Stimulated activated CD8-positive, alpha-beta memory T cell treated with anti-CD3 and anti-CD28 coated beads, Interleukin-15, amount 100 ng/mL, for 48 hours (primary cell): ENCODE measurements around the gene XXYLT1.

Experiments
- DNase-seq, 2 donors: peaks; one replicate each; pipeline ENCODE4 v3.0.0-alpha.2; 2020; ENCODE audit warnings: low read depth in 2 of 2

Gene XXYLT1

DNA sequence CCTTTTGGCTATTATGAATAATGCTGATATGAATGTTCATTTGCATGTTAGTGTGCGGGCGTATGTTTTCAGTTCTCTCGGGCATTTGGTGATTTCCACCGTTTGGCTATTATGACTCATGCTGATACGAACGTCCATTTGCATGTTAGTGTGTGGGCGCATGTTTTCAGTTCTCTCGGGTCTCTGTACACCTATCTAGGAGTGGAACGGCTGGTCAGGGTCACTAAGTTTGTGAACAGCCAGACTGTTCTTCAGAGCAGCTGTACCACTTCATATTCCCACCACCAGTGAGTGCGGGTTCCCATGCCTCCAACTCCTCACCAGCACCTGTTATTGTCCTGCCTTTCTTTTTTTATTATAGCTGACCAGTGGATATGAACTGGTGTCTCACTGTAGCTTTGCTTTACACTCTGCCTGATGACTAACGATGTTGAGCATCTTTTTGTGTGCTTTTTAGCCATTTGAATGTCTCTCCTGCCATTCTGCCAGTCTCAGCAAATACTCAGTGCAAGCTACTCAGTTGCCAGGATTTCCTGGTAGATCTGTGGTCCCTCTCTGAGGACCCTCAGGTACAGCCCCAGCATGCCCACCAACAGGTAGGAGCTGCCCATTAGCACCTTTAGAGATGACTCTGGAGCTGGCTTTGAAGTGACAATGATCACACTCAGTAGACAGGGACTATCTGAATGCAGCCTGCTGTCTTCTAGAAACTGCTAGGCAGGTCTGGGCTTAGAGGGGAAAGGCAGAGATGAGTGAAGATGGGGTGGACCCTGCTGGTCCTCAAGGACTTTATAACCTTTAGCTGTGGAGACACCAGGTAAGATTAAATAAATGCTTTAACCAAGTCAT is 141.1 kb downstream of the XXYLT1 start:
- peak; percentile 4 to 41 for DNase-seq

DNA sequence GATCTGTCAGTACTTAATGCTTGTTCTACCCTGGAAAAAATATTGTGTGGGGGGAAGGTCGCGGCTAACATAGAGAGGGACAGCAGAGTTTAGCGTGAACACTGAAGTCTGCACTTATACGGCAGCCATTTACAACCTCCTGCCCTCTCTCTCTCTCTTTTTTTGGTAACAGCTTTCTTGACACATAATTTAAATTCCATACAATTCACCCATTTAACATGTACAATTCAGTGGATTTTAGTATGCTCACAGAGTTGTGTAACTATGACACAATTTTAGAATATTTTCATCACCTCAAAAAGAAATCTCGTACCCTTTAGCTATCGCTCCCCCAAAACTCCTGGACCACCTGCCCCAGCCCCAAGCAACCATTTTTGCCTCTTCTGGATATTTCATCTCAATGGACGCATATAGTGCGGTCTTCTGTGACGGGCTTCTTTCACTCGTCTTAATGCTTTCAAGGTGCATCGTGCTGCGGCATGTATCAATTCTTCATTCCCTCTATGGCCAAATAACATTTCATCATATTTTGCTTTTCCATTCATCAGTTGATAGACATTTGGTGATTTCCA is 141.8 kb downstream of the XXYLT1 start:
- DNase-seq: no peak

- no peak for DNase-seq
Observed at GRCh38 chr3:195128255-195129071, 142.5 kb downstream of the XXYLT1 start.

GRCh38 chr3:195126056-195126605 is 144.8 kb downstream of the XXYLT1 start:
- no peak for DNase-seq

DNA sequence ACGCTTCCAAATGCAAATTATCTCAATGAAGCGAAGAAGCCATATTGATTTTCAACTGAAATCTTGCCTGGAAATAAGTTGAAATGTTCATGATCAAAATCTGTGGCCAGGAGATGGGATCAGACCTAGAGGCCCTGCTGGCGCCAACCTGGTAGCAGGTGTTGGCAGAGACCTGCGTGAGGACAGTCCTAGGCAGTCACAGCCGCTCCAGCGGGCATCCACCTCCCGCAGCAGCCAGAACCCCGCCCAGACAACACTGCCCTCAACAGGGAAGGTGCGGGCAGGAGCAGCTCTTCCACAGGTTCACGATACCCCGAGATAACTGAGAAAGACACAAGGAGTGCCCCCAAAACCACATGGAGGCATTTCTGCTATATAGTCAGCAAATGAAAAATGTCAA is 145.3 kb downstream of the XXYLT1 start:
- no peak for DNase-seq

DNA sequence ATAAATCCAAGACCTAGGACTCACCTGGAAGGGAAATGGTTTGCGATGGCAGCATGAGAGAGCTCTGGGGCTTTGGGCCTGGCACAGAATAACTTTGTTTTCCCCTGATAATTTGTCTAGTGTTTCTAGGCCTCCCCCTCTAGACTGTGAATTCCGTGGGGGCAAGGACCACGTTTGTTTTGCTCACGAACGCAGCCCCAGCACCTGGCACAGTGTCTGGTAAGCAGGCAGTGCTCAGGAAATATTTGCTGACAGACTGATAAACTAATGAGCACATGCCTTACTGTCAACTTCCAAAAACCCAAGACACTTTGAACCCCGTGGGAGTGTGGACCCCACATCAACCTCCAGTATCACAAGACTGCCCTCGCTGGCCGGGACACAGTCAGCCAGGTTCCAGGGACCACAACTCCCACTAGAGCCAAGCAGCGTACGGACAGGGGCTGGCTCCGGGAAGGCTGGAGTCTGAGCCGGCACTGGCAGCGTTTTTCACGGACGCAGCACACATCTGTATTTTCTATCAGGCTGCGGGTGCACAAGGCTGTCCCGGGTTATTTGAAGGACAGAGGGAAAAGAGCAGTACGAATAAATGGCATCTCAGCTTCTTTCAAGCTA is 146.5 kb downstream of the XXYLT1 start:
- DNase-seq: no peak

GRCh38 chr3:195123281-195123691 is 147.7 kb downstream of the XXYLT1 start:
- DNase-seq: no peak

GRCh38 chr3:195122261-195122660 is 148.7 kb downstream of the XXYLT1 start:
- DNase-seq: no peak

- no peak for DNase-seq
Observed at GRCh38 chr3:195120267-195120601, 150.7 kb downstream of the XXYLT1 start.

DNA sequence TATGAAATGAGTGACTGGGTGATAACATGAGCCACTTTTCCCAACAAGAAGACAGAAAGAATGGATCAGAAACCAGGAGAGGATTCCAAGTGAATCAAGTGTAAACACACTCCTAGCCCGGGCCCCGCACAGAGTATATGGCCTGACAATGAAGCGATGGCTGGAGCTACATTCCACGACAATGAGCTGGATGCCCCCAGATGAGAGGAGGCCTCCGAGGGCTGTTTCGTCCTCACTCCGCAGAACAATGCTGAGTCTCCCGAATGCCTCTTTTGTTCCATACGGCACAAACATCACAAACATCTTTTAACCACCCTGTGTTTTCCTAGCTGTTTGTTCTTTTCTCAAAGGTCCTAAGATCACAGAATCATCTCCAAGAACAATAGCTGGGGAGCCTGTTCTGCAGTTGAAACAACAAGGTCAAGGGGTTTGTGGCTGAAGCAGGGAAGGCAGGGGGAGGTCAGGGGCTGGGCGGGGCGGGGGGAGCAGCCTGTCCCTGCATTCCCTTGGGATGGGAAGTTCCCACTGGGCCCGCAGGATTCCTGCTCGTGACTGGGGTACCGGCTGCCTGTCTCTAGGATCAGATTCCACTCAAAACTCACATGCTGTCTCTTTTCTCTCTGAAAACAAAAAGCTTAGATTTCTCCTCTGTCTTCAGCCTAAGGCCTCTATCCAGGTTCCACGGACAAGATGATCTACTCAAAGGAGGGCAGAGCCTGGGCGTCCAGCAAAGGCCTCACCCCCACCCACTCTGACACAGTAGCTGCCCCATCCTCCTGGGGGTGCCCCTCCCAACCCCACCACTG is 151.3 kb downstream of the XXYLT1 start:
- DNase-seq: no peak

DNA sequence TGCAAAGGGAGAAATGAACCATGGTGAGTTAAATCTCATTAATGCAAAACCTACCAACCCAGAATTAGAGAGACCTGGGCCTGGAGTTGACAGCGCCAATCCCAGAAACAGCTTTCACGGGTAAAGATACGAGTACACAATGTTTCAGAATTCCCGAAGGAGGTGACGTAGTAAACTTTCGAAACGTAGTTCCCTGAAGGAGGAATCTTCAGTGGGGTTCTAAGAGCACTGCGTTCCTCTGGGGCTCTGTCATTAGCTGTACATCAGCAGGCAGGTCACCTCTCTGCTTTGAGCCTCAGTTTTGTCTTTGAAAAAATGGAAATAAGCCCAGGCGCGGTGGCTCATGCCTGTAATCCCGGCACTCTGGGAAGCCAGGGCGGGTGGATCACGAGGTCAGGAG is 152.3 kb downstream of the XXYLT1 start:
- no peak for DNase-seq

- DNase-seq: no peak
Observed at GRCh38 chr3:195117978-195118581, 152.9 kb downstream of the XXYLT1 start.

DNA sequence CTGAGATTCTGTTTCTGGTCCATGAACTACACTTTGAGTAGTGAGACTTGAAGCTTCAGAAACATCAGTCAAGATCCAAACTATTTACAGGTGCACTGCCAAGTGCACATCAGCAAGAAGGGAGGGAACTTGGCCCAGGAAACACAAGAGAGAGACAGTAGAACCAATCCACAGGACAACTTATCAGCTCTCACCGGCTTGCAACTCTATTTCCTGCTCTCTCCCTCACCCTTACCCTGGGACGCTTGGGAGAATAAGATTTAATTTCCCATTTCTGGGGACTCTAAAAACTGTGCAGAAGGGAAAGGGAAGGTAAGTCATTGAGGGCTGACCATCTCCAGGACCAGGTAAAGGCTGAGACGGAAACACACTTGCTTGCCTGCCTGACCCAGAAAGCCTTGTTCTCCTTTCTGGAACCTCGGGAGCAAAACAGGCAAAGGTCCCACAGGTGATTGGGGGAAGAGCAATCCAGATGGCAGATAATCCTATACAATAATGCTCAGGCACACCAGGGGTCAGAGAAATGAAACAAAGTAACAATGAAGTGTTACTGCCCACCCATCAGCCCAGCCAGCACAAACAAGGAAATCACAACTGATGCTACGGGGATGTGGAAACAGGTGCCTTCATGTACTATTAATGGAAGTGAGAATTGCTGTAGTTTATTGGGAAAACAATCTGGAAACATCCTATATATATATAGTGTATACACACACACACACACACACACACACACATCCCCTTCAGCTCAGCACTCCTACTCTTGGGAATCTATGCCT is 154.4 kb downstream of the XXYLT1 start:
- no peak for DNase-seq

- DNase-seq: no peak
Observed at GRCh38 chr3:195115600-195116406, 155.2 kb downstream of the XXYLT1 start.

- no peak for DNase-seq
Observed at GRCh38 chr3:195114786-195115599, 156.0 kb downstream of the XXYLT1 start.

DNA sequence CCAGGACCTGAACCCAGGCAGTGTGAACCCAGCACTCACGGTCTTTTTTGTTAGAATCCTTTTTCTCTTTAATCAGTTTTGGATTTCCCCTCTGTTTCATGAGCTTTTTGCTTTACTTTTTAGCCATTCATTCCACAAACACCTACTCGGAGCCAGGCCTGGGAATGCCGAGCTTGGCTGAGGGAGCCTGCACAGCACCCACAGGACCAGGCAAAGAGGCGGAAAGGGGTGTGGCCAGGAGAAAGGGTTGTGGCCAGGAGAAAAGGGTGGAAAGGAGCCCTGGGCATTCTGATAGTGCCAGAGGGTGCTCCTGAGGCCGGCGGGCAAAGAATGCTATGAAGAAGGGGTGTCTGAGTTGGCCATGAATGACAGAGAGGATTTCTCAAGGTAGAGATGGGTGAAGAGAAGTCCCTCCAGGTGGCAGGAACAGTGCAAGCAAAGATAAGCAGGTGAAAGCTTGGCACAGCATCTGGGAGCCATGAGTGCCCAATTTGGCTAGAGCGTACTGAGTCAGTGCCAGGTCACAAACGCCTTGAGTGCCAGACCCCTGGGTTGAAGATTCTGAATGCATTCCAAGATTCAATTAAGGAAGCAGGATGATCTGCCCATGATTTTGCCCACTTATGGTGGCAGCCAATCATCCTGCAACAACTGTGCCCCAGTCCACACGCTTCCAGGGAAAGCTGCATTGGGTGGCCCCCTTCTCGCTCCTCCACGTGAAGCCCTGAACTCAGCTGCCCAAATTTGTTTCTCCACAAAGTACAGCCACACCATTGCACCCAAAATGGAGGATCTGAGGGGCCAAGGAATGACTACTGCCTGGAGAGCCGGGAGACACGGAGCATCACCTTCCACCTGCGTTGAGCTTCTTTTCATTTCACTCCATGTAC is 157.2 kb downstream of the XXYLT1 start:
- no peak for DNase-seq

- no peak for DNase-seq
Observed at GRCh38 chr3:195113048-195113447, 157.9 kb downstream of the XXYLT1 start.
